GM18867 (cell line): ENCODE results near the gene RSPH9.

Source experiments
- ATAC-seq: cut with Tn5 transposase; IDR thresholded peaks from one replicate; pipeline ENCODE4 v1.9.1; 2021; ENCODE audit warnings: mild to moderate bottlenecking, moderate library complexity; ENCODE audit not compliant: unreplicated experiment

The RSPH9 gene

DNA sequence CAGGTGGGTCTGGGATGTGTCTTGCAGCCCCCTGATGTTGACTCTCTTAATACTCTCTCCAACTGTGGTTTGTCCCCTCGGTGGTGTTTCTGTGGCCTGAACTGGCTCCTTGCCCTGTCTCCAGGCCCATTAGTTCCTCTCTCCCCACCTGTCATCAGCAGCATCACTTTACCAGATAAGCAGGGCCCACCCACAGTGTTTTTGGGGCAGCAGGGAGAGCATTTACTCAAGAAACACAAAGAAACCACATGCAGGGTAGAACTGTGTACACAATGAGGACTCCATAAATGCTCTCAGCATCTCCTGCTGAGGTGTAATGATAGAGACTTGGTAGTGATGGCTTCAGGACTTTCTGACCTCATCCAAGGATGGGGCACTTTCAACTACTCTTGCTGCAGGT is 62.9 kb downstream of the RSPH9 start:
- no peak for ATAC-seq

DNA sequence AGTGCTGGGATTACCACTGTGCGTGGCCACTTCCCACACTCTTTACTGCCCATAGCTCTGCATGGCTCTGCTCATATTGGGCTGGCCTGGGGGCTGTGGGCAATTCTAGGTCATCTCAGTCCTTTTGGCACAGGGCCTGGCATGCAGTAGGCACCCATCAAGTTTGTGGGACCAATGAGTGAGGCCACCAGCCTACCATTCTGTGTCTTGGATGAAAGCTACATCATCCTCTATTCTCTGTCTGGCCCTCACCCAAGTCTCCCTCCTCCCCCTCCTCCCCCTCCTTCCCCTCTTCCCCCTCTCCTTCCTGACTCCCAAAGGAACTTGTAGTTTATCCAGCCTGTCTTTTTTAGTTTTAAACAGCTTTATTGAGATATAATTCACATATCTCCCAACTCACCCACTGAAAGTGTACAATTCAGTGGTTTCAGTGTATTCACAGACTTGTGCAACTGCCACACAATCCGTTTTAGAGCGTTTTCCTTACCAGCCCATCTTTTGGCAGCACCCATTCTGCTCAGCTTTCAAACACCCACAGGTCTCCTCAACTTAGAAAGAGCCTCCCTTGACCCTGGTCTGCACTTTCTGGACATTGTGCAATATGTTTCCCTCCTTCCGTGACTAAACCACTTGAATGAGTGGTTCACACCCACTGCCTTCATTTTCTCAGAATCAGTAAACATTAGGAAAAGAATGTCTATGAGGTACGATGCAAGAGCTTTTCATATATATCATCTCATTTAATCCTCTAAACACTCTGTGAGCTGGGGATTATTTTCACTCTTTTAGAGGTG is 64.2 kb downstream of the RSPH9 start:
- no peak for ATAC-seq

DNA sequence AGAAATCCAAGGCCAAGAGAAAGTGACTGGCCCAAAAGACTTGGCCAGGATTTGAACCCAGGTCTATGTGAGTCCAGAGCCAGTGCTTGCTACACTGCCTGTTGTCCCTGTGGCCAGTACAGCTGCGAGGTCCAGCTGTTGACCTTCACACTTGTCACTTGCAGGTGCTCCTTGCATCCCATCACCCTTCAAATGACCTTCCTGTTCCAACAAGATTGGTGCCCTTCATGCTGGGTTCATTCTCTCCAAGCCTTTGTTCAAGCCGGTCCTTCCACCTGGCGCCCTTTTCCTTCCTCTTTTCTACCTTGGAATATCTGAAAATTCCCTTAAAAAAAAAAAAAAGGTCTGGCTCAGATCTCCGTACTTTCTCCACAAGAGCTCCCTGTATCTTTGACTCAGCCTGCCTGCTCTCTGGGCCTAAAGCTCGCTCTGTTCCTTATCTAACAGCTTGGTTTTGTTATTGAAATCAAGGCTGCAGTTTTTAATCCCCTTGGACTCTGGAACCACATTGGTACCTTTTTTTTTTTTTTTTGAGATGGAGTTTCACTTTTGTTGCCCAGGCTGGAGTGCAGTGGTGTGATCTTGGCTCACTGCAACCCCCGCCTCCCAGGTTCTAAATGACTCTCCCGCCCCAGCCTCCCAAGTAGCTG is 64.9 kb downstream of the RSPH9 start:
- no peak for ATAC-seq

DNA sequence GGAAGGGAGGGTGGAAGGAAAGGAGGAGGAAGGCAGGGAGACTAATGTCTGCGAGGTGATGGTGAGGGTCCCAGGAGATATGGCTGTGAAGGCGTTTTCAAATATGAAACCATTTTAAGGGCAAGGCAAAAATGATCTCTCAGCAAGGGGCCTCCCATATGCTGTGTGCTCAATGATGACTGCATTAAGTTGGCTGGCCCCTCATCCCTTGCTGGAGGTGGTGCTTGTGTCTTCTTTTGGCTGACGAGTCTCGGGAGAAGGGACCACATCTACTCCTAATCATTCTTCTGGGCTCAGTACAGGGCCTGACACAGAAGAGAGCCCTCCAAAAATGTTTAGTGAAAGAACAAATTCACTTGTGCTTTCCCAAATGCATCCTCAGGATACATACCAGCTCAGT is 65.7 kb downstream of the RSPH9 start:
- ATAC-seq = no peak

DNA sequence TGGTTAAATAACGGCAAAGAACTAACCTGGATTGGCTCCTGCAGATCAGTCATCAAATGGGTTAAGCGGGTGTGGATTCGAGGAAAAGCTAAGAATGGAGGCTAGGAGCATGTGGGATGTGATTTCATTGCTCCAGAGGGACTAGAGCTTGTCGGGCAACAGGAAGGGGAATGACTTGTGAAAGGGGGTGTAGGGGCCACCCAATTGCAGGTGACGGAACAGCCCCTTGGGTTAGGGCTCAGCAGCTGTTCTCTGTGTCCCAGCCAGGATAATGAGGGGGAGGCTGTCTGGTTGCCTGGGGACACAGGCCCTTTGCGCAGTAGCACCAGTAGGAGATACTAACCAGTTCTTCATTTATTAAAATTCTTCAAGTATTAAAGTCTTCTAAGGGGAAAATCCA is 67.7 kb downstream of the RSPH9 start:
- no peak for ATAC-seq

DNA sequence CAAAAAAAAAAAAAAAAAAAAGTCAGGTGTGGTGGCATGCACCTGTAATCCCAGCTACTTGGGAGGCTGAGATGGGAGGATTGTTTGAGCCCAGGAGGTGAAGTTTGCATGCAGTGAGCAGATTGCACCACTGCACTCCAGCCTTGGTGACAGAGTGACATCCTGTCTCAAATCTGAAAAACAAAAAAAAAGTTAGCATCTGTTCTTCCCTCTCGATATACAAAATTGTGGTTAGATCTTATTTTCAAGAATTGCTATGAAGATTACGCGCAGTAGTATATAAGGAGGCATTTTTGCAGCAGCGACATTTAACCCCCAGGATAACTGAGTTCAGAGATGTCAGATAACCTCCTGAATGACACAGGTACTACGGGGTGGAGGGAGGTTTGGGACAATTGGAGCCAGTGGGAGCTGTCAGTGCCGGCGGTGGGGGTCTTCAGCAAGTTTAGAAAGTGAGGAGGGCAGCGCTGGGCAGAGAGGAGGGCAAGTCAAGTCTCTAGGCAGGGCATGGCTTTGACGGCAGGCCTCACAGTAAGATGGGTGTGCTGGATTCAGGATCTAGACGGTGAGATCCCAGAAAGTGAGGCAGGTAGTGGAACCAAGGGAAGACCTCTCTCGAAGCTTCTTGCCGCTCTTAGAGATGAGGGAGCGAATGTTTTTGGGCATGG is 68.9 kb downstream of the RSPH9 start:
- no peak for ATAC-seq

DNA sequence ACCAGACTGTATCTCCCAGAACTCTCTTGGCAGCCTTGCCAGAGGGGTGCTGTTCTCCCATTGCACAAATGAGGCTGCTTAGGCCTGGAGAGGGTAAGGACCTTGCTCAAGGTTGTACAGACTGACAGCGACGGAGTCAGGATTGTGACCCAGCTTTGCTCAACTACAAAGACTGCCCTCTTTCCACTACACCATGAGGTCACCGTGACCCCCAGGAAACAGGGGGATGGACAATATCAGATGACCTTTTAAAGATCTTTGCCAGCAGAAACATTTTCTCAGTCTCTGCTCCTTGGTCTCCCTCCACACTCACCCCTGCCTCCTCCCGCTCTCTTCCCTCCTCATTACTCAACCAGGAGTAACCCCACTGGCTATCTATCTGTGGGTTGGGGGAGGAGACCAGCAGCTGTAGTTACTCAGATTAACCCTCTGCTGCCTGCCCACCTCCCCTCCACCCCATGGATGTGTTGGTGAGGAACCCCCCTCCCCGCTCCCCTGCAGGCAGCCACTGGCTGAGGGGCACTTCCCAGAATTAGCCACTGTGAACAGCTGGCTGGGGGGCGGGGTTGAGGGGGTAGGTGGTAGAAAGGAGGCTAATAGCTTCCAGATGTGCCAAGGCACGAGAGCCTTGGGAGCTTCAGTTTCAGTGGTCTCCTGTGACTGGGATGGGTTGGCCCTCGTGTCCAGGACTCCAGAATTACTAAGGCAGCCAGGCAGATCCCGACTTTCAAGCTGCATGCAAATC is 69.6 kb downstream of the RSPH9 start:
- ATAC-seq = peak; percentile 15

DNA sequence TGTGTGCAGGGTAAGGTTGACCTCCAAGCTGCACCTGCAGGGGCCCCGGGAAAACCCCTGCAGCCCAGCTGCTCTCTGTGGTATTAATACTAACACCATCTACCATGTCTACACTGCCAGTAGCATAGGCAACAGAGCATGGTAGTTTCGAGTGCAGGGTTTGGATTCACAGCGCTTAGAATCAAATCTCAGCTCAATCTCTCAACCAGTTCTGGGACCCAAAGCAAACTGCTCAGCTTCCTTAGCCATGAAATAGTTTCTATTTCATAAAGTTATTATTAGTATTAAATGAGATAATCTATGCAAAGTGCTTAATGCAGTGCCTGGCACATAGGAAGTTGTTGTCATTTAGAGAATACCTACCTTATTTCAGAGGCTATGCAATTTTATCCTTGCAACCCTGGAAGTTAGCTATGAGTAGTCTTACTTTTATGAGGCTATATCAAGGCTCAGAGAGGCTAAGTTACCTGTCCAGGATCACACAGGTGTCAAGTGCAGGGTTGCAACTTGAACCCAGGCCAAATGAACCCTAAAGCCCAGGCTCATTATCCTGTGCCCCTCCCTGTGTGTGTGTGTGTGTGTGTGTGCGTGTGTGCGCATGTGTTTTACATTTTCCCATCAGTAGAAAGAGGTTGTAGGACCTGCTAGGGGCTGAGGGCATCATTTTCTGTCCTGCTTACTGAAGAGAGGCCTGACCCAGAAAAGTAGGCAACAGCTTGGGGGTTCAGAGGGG is 70.4 kb downstream of the RSPH9 start:
- peak; percentile 89 for ATAC-seq

DNA sequence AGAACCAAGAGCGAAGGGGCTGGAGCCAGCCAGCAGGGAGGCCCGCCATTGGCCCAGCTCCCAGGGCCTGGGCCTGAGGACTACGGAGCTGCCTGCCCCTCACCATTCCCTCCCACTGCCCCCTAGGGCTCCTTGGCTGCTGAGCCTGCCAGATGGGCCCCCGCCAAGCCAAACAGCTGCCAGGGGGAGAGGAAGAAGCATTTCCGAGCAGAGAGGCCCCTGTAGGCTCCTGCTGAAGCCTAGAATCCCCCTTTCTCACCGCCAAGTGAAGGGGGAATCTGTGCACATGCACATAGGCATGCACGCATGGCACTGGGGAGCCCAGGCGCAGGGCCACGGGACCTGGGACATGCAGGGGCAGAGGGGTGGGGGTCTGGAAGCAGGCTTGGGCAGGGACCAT is 71.3 kb downstream of the RSPH9 start:
- no peak for ATAC-seq

DNA sequence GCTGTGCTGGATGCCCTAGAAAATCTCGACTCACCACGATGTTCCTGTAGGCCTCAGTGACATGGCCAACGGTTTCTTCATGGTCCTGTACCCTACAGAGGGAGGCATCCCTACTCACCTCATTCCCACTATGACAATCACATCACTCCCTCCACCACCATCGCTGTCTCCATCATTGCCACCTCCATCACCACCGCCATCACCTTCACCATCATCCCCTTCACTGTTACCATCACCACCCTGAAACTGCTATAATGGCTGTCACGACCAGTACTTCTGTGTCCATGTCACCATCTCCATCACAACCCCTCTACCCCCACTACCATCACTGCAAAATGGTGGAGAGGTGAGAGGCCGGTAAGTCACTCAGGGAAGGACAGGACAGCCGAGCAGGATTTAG is 72.6 kb downstream of the RSPH9 start:
- ATAC-seq = no peak

DNA sequence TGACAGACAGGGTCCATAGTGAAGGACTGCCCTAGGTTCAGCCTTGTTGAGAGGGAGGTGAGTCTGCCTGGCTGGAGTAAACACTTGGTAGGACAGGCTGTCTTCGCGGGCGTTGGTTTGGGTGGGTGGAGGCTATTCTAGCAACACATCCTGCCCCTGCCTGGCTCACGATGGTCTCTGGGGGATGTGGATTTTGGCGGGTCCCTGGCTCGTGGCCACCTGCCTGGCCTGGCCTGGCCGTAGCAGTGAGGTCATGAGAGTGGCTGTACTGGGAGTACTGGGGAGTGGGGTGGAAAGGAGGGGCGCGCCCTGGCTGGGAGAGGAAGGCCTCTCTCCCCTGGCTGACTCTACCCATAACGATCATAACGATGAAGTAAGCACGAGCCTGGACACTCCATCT is 73.0 kb downstream of the RSPH9 start:
- no peak for ATAC-seq

DNA sequence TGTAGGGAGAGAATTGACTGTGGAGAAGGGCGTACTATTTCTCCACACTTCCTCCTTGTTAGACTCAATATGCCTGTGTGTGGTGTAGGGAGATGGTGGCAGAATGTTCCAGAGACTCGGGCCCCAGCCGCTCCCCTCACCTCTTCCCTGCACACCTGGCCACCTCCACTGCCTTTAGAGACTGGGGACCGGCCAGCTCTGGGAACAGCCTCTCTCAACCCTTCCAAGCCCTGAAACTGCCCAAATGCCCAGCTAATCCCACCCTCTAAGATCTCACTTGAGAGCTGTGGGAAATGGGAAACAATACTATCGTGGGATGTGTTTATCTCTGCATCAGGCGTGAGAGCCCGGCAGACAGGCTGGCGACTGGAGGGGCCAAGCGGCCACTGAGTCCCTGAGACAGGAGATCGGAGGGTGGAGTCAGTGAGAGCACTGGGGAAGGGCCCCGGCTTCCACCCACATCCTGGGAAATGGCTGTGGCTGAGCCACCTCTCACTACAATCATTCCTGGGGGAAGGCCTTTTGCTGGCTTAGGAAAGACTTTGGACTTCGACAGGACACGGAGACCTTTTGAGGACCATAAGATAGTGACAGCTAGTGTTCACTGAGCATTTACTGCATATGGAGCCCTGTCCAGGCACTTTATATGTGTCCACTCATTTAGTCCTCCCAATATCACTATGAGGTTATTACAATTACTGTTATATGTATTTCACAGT is 73.7 kb downstream of the RSPH9 start:
- ATAC-seq = no peak

DNA sequence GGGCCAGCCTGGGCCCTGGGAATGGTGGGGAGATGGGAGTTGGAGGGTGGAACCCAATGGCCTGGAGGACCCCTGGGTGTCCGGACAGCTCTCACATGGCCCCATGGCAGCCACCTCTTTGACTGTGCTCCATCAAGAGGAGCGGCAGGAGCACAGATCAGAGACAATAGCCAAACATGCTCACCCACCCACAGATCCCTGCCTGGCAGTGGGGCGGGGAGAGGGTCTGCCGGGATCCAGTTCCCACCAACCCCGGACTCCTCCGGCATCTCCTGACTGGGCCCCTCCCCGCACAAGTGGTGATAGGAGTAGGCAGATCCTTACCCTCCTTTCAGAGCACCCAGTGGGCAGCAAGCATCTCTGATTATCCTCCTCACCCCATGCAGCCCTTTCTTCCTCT is 74.7 kb downstream of the RSPH9 start:
- ATAC-seq = no peak

DNA sequence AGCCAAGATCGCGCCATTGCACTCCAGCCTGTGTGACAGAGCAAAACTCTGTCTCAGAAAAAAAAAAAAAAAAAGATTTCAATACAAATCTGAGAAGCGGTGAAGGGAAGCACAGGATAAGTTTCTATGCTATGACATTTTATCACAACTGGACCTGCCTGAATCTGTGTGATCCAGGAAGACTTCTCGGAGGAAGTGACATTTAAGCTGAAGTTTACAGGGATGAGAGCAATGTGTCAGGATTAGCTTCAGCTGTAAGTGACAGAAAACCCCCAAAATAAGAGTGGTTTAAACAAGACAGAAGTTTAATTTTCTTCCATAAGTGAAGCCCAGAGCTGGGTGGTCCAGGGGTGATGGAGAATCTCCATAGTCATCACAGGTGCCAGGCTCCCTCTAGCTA is 76.2 kb downstream of the RSPH9 start:
- no peak for ATAC-seq
